Dedifferentiated amniotic fluid mesenchymal stem cell (primary cell): ENCODE results near the gene MVB12B.

Source experiments
- DNase-seq: peaks from one replicate; pipeline ENCODE4 v3.0.0-alpha.2; 2016; ENCODE audit errors: extremely low spot score

The MVB12B gene

GRCh38 chr9:126331964-126332748 is 5.5 kb downstream of the MVB12B start:
- DNase-seq = no peak

- DNase-seq = peak; percentile 25
Measured at GRCh38 chr9:126334721-126335621, 8.3 kb downstream of the MVB12B start.

- DNase-seq = no peak
Measured at GRCh38 chr9:126335837-126336735, 9.5 kb downstream of the MVB12B start.

GRCh38 chr9:126336736-126337325 is 10.2 kb downstream of the MVB12B start:
- no peak for DNase-seq

- no peak for DNase-seq
Measured at GRCh38 chr9:126337729-126338372, 11.2 kb downstream of the MVB12B start.

- no peak for DNase-seq
Measured at GRCh38 chr9:126338945-126339344, 12.3 kb downstream of the MVB12B start.

GRCh38 chr9:126341426-126341825 is 14.8 kb downstream of the MVB12B start:
- DNase-seq = no peak

- no peak for DNase-seq
Measured at GRCh38 chr9:126341902-126342301, 15.3 kb downstream of the MVB12B start.

- no peak for DNase-seq
Measured at GRCh38 chr9:126342621-126343031, 16.0 kb downstream of the MVB12B start.

- DNase-seq = no peak
Measured at GRCh38 chr9:126343271-126343700, 16.7 kb downstream of the MVB12B start.

- DNase-seq = no peak
Measured at GRCh38 chr9:126346031-126346430, 19.4 kb downstream of the MVB12B start.

- no peak for DNase-seq
Measured at GRCh38 chr9:126347093-126347492, 20.5 kb downstream of the MVB12B start.

- no peak for DNase-seq
Measured at GRCh38 chr9:126347911-126348760, 21.5 kb downstream of the MVB12B start.

- DNase-seq = no peak
Measured at GRCh38 chr9:126348911-126349550, 22.4 kb downstream of the MVB12B start.

GRCh38 chr9:126354887-126355770 is 28.5 kb downstream of the MVB12B start:
- no peak for DNase-seq

- DNase-seq = no peak
Measured at GRCh38 chr9:126357074-126357473, 30.4 kb downstream of the MVB12B start.

- DNase-seq = no peak
Measured at GRCh38 chr9:126360073-126360472, 33.4 kb downstream of the MVB12B start.

- no peak for DNase-seq
Measured at GRCh38 chr9:126361810-126362238, 35.2 kb downstream of the MVB12B start.
